Mesothelial cell of epicardium (in vitro differentiated cells): Measurements from ENCODE around the gene OR51F2. TPM values are rescaled to one million over a fixed set of nuclear protein-coding genes. Genes with fewer than 3 reads are reported as not detected.
"Not testable (repeated sequence)": the region's sequence is repeated elsewhere in the genome, so short reads cannot be mapped to it uniquely, and the experiment has no call there.

ENCODE experiments used
- DNase-seq, 2 experiments: peaks; one replicate each; pipeline ENCODE4 v3.0.0; 2021; ENCODE audit warnings: low spot score in 2 of 2; ENCODE audit not compliant: unreplicated experiment in 2 of 2
- H3K27ac Mint-ChIP-seq: 2 replicates; pipeline ENCODE4 v1.8.0; 2021; ENCODE audit warnings: mixed read lengths
- H3K27me3 Mint-ChIP-seq: 2 replicates; pipeline ENCODE4 v1.8.0; 2021; ENCODE audit warnings: low read depth, mixed read lengths
- H3K36me3 Mint-ChIP-seq: 2 replicates; pipeline ENCODE4 v1.8.0; 2021; ENCODE audit warnings: mixed read lengths
- H3K4me1 Mint-ChIP-seq: 2 replicates; pipeline ENCODE4 v1.8.0; 2021; ENCODE audit warnings: mixed read lengths
- H3K4me3 Mint-ChIP-seq: 2 replicates; pipeline ENCODE4 v1.8.0; 2021; ENCODE audit warnings: mild to moderate bottlenecking, moderate library complexity, mixed read lengths
- H3K9me3 Mint-ChIP-seq: 2 replicates; pipeline ENCODE4 v1.8.0; 2021; ENCODE audit warnings: mixed read lengths
- CTCF ChIP-seq: fragments of 200-600 bp; sonication (generic); IDR thresholded peaks from one replicate; pipeline ENCODE4 v1.5.0; 2021; ENCODE audit warnings: antibody characterized with exemption; ENCODE audit not compliant: unreplicated experiment
- total RNA-seq: library from RNA; stranded (reverse); gene quantifications from 3 replicates; pipeline ENCODE4 v1.2.1, GENCODE V29; 2021

The OR51F2 gene
- total RNA-seq, 1 donor from 2014 or later: not detected

DNA sequence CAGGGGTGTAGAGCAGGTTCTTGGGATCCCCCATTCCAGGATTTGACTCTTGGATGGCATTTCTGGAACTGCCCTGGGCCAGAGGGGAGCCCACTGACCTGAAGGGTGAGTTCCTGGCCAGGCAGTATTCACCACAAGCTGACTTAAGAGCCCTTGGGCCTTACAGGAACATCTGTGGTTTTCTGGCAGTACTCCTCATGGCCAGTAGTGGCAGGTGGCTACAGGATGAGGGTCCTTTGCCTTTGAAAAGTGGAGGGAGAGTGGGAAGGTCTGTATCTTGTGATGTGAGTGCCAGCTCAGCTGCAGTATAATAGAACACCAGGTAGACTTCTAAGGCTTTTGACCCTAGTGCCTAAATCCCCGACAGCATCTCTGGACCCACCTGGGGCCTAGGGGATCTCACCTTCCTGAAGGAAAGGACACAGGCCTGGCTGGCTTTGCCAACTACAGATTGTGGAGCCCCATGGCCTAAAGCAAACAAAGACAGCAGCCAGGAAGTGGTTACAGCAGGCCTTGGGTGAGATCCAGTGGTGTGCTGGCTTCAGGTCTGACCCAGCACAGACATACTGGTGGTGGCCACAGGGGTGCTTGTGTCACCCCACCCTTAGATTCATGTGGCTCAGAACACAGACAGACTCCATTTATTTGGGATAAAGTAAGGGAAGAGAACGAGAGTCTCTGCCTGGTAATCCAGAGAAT, 18.9 kb downstream of the OR51F2 start:
- Mint-ChIP-seq H3K27ac (no peak overlapping the region), H3K9me3 (peaks cover 7% of the 10 kb centered on the region)
- no peak for TF ChIP-seq CTCF

DNA sequence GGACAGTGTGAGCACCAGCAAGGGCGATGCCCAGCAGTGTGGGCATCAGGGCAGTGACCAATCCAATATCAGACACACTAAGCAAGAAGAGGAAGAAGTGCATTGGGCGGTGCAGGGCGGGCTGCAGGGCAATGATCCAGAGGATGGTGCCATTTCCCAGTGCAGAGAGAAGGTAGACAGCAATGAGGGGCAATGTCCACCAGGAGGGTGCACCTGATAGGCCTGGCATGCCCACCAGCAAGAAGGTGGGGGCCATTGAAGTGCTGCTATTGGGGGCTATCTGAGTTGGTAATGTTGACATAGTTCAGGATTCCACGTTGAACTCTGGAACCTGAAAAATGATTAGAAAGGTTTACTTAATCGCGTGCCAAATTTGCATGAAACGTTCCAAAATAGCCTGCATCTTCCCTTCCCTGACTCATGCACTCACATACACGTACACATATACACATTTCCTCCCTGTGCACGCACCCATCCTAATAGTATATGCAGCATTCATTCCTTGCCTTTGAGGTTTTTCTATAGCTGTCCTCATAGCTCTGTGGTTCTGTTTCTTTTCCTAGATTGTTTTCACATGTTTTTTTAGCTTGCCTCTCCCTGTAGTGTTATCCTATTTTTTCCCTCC, 27.9 kb downstream of the OR51F2 start, which contains the start of gene OR51S1:
TSS of gene OR51S1 (minus strand) at position 301 of the 625 bp plus-strand sequence. CDS start at position 301, 0 bp downstream.
- Mint-ChIP-seq H3K27me3 (peaks cover 25% of the 10 kb centered on the region), H3K4me1 (no peaks in the 10 kb centered on the region), H3K9me3 (peaks cover 3% of the 10 kb centered on the region), H3K36me3 (no peaks in the 10 kb centered on the region), H3K27ac (no peak within 1 kb of the TSS), H3K4me3 (no peak within 1 kb of the TSS)
- TF ChIP-seq CTCF: no peak
- no peak for DNase-seq

More for the DNA sequence above, 18.9 kb downstream of the OR51F2 start:
- Mint-ChIP-seq H3K36me3 (no peaks in the 10 kb centered on the region), H3K27me3 (no peaks in the 10 kb centered on the region), H3K4me1 (no peaks in the 10 kb centered on the region), H3K4me3 (no peak overlapping the region)
- no peak for DNase-seq

DNA sequence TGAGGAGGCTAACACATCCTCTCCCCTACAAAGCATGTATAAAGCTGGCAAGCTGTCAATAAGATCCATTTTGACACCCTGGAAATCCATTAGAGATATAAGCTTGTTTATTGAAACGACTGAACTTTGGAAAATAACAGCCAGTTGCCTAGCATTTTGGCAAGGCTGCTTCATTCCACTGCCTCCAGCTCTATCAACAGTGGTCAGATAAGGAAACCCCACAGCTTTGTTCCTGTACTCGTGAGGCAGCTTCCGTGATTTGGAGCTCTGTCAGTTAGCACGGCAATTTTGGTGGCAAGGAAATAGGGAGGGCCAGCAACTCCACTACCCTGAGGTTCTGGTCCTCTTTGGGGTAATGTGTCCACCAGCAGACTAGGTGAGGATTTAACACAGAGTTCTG, 29.9 kb downstream of the OR51F2 start:
- Mint-ChIP-seq H3K36me3 (no peaks in the 10 kb centered on the region), H3K27me3 (peaks cover 23% of the 10 kb centered on the region), H3K27ac (no peak overlapping the region), H3K9me3 (peaks cover 6% of the 10 kb centered on the region), H3K4me3 (no peak overlapping the region), H3K4me1 (no peaks in the 10 kb centered on the region)
- no peak for DNase-seq
- no peak for TF ChIP-seq CTCF

DNA sequence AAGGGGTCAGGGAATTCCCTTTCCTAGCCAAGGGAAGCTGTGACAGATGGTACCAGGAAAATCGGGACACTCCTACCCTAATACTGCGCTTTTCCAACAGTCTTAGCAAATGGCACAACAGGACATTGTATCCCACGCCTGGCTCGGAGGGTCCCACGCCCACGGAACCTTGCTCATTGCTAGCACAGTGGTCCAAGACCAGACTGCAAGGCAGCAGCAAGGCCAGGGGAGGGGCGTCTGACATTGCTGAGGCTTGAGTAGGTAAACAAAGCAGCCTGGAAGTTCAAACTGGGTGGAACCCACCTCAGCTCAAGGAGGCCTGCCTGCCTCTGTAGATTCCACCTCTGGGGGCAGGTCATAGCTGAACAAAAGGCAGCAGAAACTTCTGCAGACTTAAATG, 33.2 kb downstream of the OR51F2 start:
- not testable (repeated sequence) for H3K4me3 Mint-ChIP-seq, H3K27ac Mint-ChIP-seq, H3K36me3 Mint-ChIP-seq, H3K4me1 Mint-ChIP-seq, H3K27me3 Mint-ChIP-seq, DNase-seq
- H3K9me3 Mint-ChIP-seq: peaks cover 13% of the 10 kb centered on the region

DNA sequence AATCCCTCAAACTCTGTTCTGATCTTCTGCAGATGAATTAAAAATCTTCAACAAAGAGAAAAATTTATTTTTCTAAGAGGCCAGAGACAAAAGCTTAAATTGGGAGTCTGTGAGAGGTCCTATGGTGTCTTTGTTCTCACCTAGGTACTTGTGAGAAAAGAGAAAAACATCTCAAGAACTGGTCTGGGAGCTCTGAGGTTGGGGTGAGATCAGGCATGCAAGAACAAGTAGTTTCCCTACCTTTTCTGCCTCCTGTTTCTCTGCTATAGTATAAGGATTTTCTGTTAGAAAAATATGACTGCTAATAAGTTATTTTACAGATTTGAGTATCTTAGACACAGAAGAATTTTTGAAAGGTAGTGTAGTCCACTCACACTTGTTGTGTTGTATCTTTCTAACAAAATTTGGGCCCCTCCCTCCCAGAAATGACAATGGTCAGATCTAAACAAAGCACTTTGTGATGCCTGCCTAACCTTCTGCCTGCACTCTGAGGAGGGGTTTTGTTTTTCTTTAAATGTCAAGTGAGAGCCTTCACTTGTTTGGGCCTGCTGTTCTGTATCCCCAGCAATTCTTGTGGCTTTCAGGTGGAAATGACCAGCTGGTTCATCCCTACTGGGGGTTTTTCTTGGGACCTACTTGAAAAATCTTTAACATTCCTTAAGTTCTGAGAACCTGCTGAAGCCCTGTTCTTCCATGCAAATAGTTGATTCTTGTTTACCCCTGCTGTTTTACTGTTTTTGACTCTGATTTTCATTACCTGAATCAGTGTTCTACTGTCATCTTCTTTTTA, 41.5 kb downstream of the OR51F2 start:
- Mint-ChIP-seq H3K4me3 (no peak overlapping the region), H3K27me3 (no peaks in the 10 kb centered on the region), H3K4me1 (no peaks in the 10 kb centered on the region), H3K36me3 (no peaks in the 10 kb centered on the region), H3K27ac (no peak overlapping the region), H3K9me3 (peaks cover 14% of the 10 kb centered on the region)
- no peak for TF ChIP-seq CTCF
- DNase-seq: no peak

GRCh38 chr11:4863876-4864275, 42.8 kb downstream of the OR51F2 start:
- no peaks in the 10 kb centered on the region for H3K27me3 Mint-ChIP-seq
- no peak for TF ChIP-seq CTCF
- H3K27ac Mint-ChIP-seq: no peak overlapping the region
- H3K4me3 Mint-ChIP-seq: no peak overlapping the region
- no peaks in the 10 kb centered on the region for H3K4me1 Mint-ChIP-seq
- no peaks in the 10 kb centered on the region for H3K36me3 Mint-ChIP-seq
- peaks cover 20% of the 10 kb centered on the region for H3K9me3 Mint-ChIP-seq
- no peak for DNase-seq
